UCSD-AML1 (cell line): ENCODE results near the gene MAGI1.
"Not testable (repeated sequence)": the region's sequence is repeated elsewhere in the genome, so short reads cannot be mapped to it uniquely, and the experiment has no call there.

Experiments
- DNase-seq: peaks from one replicate; lab custom pipeline; 2025; ENCODE audit not compliant: unreplicated experiment; lab: John Stamatoyannopoulos, UW

Gene MAGI1

DNA sequence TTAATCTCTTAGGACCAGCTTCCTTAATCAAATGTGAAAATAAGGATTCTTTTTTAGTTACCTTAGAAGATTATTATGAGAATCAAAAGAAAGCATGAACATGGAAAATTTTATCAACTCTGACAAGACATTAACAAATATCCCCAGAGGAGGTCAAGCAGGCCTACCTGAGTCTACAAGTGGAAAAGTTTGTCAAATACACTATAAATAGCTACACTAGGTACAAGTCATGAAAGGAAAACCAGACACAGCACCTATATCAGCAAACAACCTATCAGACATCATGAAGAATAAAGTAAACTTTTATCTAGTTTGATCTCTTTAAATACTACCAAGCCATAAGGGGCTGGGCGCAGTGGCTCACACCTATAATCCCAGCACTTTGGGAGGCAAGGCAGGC, 126.1 kb downstream of the MAGI1 start:
- no peak for DNase-seq

DNA sequence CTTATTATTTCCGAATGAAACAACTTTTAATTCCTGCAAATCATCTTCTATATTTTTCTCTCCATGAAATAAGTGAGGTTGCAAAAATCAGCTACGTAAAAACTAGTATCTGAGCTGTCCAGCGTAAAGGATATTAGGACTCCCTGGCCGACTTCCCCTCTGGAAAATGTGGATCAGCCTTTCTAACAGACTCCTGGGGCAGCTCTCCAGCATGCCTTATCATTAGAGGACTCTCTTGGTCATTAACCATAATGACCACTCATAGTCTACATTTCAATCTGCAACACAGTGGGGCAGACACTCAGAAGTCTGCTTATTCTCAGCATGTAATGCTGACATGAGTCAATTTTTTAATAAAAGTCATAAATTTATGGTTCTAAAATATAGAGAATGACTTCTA, 130.1 kb downstream of the MAGI1 start:
- DNase-seq = no peak

DNA sequence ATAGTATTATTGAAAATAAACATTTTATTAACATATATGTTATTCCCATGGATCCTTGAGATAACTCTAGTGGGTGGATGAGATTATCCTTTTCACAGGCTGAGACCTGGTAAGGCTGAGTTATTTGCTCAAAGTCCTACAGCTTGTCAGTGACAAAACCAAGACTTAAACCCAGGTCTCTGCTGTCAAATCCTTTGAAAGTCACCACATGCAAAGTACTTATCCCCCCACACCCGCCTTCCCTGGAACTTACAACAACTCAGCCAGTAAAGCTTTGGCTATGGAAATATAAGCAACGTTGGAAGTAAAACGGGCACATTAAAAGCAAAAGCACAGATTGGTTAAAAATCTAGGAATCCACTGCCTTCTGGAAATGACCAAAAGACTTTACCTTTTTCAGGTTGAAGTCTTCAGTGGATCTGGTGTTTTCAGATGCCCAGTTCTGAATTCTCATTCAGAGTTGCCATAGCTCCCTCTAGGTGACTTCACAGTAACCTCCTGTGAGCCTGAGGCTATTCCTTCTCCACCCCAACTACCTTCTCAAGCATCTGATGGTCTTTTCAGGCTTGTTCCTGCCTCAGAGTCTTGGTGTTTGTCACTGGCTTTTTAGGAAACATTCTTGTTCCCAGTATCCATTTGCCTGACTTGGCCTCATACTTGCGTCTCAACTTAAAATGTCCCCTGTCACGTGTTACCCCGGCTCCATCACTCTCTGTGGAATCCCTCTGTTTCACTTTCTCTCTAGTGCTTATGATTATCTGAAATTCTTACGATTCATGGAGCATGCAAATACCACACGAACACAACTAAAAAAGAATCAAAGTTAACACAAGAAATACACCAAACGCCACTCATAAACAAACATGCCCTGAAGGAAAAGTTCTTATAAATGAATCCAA, 131.2 kb downstream of the MAGI1 start:
- DNase-seq = no peak

GRCh38 chr3:65905771-65906170, 132.9 kb downstream of the MAGI1 start:
- DNase-seq = no peak

DNA sequence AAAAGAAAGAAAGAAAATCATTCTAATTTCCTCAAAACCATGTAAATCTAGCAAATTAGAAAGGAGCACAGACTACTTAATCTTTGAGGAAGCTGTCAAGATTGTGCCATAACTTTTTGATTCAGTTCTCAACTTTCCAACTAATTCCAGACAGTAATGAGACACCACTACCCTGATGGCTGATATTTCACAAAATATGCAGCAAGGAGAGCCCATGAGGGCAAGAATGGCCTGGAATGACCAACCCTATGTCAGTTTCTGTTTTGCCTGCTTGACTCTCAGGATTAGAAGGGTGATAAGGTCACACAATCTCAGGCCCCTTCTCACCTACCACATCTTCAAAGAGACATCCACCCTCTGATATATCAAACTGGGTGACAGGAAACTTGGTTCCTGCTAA, 134.7 kb downstream of the MAGI1 start:
- DNase-seq = no peak

DNA sequence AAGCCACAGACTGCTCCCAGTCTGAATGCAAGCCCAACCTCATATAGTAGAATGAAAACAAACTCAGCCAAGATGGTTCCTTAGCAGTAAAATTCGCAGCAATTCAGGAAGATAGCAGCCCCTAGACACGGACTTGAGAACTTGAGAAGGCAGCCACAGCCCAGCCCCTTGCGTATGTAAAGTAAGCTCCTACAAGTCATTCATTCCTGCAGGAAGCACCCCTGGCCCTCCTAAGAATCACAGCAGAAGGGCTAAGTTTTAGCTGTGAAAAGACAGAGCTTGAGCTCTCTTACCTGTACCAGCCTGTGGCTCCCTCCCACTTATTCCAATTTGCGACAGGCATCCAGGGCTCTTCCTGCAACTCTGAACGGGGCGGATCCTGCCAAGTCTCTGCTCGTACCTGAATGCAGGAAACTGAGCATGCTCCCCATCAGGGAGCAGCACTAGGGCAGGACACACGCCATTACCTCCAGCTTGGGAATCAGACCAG, 136.4 kb downstream of the MAGI1 start:
- DNase-seq = no peak

- no peak for DNase-seq
These were observed 137.5 kb downstream of the MAGI1 start for GRCh38 chr3:65901226-65901625.

DNA sequence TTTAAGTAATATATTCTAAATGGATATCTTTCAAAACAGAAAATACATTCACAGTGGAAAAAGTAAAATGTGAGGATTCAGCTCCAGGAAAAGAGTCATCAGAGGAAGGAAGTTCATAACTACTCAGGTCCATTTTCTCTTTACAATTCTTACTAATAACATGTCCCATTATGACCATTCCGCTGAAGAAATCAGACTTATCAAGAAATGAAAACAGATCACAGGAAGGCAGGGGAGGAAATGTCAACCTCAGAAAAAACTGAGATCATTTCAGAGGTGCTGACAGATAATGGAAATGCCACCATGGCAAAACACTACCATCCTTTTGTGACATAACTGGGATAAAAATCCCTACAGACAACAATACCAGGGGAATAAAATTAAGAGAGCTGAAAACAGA, 139.5 kb downstream of the MAGI1 start:
- DNase-seq = no peak

DNA sequence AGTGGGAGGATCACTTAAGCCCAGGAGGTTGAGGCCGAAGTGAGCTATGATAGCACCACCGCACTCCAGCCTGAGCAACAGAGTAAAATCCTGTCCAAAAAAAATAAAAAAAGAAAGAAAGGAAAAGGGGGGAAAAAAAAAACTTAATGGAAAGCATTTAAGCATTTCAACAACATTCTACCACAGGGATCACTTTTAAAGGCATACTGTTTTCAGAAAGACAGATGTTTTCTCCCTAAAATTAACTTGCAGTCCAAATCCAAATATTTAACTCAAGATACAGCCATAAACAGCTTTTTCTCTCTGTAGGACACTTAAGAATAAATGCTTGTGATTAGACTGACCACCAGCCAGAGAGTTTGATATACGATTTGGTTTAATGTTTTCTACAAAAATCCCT, 141.0 kb downstream of the MAGI1 start:
- no peak for DNase-seq

- DNase-seq = no peak
These were observed 142.4 kb downstream of the MAGI1 start for GRCh38 chr3:65896321-65896720.

GRCh38 chr3:65894679-65895453, 143.9 kb downstream of the MAGI1 start:
- no peak for DNase-seq

GRCh38 chr3:65894126-65894525, 144.6 kb downstream of the MAGI1 start:
- DNase-seq = no peak

GRCh38 chr3:65893631-65894030, 145.1 kb downstream of the MAGI1 start:
- DNase-seq = no peak

DNA sequence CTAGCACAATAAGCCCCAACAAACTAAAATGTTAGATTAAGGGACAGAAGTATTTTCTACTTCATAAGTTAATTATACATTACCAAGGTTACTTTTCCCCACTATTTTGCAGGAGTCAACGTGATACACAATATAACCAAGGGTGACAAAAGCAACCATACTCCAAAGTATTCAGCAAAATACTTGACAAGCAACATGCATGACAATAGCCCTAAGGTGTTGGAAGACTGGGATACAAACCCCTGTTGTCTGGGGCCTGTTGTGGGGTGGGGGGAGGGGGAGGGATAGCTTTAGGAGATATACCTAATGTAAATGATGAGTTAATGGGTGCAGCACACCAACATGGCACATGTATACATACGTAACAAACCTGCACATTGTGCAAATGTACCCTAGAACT, 147.2 kb downstream of the MAGI1 start:
- not testable (repeated sequence) for DNase-seq

- no peak for DNase-seq
These were observed 148.4 kb downstream of the MAGI1 start for GRCh38 chr3:65890328-65890727.

GRCh38 chr3:65889707-65890099, 149.0 kb downstream of the MAGI1 start:
- DNase-seq = no peak

- DNase-seq = no peak
These were observed 149.6 kb downstream of the MAGI1 start for GRCh38 chr3:65888980-65889706.

- DNase-seq = no peak
These were observed 150.5 kb downstream of the MAGI1 start for GRCh38 chr3:65888196-65888595.

GRCh38 chr3:65886391-65886790, 152.3 kb downstream of the MAGI1 start:
- no peak for DNase-seq

GRCh38 chr3:65884071-65884470, 154.6 kb downstream of the MAGI1 start:
- no peak for DNase-seq

DNA sequence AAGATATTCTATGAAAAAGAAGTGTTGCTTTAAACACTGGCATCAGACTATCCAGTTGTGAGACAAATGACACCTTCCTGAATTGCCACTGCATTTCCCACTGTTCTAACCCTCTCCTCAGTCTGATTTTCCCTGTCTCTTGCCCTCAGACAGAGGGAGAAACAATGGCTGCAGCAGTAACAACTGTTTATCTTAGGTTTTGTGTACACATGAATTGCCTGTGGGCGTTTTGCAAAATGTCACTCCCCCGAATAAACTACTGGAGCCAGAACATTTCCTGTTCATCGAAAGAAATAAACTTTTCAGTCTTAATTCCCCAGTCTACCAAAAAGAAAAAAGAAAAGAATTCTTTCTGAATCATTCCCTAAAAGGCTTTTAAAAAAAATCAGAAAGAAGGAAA, 155.1 kb downstream of the MAGI1 start:
- DNase-seq = no peak
